HG02981 (cell line): ENCODE results near the gene SLC43A3.
"Not testable (repeated sequence)": the region's sequence is repeated elsewhere in the genome, so short reads cannot be mapped to it uniquely, and the experiment has no call there.

ENCODE experiments used
- ATAC-seq: cut with Tn5 transposase; IDR thresholded peaks from one replicate; pipeline ENCODE4 v1.9.1; 2021; ENCODE audit warnings: mild to moderate bottlenecking, moderate library complexity; ENCODE audit not compliant: unreplicated experiment

The SLC43A3 gene

DNA sequence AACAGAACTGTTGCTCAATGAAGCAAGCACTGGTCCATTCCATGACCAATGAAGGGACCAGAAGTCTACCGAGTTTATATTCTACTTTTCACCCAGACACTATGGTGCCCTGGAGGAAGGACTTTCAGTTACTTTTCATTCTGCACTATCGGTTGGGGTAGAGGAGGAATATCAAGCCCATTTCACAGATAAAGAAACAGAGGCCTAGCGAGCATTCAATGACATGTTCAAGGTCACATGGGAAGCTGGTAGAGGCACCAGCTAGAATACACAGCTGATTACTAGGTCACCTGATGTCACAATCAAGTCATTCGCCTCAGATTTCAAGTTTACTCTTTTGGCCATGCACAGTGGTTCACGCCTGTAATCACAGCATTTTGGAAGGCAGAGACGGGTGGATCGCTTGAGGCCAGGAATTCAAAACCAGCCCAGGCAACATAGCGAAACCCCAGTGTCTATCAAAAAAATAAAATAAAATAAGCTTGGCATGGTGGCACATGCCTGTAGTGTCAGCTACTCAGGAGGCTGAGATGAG, 18.9 kb downstream of the SLC43A3 start:
- ATAC-seq = no peak

DNA sequence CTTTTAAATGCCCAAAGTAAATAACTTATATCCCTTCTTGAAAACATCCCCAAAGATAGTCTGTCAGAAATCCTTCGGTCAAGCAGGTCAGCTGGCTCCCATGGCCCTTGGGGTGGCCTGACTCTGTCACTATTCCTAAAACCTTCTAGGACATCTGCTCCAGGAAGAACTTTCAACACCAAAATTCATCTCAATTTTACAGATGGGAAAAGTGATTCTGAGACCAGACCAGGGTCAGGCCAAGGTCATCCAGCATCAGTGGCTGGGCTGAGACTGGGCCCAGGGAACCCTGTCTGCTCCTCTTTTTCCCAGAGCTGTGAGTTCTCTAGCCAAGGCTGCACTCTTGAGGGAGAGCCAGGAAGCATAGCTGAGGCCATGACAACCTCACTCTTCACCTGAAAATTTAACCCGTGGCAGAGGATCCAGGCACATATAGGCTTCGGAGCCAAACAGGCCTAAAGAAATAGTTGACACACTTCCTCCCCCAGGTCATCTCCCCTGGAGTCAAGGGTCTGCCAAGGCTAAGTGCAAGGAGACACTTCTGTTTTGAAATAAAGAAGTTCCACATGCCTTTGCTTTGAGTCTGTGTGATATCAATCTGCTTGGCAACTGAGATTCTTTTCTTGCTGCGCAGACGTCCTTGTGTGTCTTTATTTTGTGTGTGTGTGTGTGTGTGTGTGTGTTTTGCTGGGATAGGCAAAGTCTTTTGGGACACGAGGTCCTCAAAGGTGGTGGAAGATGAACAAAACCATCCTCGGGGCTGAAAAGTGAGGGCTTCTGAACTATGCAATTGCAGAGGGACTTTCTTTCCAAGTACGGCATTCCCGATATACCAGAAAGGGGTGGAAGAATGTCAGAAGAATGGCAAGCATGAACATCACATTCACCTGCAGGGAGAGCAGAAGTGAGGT, 19.7 kb downstream of the SLC43A3 start:
- no peak for ATAC-seq

DNA sequence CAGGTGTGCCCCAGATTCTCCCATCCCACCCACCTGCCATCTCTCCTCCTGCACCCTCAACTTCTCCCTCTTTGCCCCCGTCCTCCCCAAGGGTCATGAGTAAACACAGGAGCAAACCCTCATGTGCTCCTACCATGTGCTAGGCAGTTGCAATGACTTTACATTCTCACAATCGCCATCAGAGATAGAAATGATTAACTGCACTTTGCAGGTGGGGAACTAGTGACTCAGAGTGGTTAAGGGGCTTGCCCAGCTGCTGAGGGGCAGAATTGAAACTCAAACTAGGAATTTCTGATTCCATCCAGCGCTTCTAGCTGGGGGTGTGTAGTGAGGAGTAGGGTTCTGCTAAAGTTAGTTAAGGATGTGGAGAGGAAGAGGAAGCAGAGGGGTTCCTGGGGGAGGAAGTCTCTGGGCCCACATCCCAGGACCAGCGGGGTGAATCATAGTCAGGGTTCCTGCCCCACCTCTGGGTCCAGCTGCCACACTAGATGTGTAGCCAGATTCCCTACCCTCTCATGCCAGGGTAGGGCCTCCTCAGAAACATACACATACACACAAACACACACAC, 20.5 kb downstream of the SLC43A3 start:
- ATAC-seq = peak; percentile 91

DNA sequence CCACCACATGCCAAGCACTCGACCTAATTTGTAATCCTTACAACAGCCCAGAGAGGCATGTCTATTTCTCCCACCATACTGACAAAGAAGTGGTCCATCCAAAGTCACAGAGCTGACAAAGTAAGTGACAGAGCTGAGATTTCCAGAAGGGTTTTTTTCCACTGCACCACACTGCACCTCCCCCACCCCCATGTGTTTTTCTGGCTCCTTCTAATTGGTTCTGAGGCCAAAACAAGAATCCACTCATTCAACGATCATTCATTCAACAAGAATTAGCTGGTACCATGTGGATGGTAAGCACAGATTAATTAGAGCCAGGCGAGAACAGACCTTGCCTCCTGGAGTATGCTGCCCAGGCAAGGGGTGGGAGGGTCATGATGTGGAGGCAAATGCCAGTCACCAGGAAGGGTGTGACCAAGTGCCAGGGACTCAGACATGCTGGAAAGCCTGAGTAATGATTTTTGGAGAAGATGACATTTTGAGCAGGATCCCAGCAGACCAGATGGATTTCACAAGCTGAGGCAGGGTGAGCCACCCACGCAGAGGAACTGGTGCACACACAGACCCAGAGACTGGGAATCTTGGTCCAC, 21.6 kb downstream of the SLC43A3 start:
- no peak for ATAC-seq

DNA sequence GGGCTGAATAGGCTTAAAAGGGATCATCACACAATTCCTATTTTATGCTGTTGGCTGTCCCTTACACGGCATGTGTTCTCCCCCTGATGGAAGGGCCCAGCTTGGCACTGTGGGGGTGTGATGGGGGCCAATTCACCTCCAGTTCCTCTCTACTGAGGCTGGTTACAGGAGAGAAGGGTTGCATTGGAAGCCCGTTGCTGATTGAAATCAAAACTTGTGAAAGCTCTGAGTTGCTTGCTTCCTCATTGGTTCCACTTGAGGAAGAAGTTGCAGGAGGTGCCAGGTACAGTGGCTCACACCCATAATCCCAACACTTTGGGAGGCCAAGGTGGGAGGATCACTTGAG, 23.1 kb downstream of the SLC43A3 start:
- ATAC-seq = no peak

DNA sequence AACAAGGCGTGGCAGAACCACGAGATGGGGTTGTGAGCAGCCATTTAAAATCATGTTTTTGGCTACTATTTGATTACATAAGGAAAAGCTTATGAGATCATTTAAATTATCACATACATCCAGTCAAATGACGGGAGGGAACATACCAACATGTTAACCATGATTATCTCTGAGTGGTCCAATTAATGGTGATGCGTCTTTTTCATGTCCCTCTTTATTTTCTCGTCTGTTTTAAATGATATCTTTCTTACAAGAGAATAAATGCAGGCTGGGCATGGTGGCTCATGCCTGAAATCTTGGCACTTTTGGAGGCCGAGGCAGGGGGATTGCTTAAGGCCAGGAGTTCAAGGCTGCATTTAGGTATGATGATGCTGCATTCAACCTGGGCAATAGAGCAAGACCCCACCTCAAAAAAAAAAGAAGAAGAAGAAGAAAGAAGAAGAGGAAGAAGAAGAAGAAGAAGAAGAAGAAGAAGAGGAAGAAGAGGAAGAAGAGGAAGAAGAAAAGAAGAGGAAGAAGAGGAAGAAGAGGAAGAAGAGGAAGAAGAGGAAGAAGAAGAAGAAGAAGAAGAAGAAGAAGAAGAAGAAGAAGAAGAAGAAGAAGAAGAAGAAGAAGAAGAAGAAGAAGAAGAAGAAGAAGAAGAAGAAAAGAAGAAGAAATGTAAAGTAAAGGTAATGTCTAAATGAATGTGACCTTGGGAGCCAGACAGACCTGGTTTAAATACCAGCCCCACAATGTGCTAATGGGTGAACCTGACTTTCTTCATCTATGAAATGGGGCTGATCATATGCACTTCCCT, 23.7 kb downstream of the SLC43A3 start:
- ATAC-seq = not testable (repeated sequence)

DNA sequence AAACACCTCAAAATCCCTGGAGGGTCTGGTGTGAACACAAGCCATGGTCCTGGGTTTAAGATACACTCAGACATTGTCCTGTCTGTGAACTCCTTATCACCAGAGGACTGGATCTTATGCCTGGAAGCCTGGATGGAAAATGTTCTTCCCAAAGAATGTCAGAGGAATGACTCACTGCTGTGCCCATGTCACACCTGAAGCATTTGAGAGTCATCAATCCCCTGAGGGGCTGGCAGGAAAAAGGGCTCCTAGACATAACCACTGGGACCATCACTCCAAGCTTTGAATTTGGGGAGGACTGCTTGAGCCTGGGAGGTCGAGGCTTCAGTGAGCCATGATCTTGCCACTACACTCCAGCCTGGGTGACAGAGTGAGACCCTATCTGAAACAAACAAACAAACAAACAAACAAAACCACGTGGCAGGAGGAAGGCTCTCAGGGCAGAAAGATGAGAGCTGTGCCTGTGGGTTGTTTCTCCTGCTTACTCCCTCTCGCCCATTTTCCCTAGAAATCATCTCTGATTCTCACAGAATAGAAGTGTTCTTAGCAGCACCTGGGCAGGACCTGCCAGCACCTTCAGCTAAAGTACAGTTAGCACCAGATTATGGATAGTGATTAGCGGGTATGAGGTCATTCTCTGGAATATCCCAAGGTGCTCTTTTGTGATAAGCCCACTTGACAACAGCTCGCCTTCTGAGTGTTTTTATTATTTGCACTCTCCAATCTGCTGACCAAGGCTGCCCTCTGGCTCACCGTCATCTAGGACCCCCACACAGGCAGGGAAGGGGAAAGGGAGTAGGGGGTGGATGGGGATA, 24.5 kb downstream of the SLC43A3 start:
- ATAC-seq = no peak

DNA sequence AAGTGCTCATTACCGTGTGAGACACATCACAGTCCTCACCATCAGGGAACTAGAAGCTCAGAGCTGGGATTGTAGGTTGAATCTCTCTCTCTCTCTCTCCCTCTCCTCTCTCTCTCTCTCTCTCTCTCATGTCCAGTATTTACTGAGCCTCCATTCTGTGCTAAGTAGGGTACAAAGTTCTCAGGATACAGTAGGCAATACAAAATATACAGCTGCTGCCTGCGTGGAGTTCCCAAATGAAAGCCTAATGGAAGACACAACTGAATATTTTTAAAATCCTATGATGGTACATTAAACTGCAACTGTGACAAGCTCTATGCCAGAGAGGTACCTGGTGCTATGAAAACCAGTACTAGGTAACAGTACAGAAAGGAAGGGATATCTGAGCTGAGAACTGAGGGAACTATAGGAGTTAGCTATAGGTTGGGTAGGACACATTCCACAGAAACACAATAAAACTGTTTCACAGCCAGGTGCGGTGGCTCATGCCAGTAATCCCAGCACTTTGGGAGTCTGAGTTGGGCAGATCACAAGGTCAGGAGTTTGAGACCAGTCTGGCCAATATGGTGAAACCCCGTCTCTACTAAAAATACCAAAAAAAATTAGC, 26.8 kb downstream of the SLC43A3 start:
- no peak for ATAC-seq

DNA sequence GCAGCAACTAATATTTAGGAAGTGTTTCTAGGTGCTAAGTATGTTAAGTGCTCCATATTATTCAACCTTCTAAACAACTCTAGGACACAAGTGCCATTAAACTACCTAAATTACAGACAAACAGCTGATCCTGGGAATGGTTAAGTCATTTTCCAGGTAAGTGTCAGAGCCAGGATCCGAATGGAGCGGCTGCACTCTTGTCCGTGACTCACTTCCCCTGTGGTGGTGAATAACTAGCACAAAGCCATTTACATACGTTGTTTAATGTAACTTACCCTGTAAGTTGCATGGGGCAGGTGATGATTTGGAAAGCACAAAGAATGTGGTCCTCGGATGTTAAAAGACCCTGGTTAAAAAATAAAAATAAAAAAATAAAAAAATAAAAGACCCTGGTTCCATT, 27.7 kb downstream of the SLC43A3 start:
- ATAC-seq = no peak

DNA sequence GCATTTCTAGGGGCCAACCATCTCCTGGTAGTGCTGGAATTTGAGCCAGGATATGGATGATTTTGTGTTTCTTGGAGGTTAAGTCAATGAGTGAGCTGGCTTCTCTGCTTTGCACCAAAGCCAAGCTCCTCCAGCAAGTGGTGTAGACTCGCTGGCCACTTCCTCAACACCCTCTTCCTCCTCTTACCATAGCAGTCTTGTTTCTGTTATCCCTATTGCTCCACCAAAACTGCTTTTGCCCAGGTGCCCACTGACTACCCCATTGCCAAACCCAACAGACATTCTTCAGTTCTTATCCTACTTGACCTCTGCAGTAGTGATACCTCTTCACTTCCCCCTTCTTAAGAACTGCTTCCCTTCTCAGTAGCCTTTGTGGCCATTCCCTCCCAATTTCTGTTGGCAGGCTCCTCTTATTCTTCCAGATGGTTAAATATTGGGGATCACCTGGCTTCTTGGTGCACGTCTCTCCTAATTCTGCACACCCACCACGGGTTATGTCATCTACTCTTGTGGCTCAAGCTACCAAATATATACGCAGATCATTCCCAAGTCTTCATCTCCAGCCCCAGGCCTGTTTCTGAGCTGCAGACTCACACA, 29.4 kb downstream of the SLC43A3 start:
- ATAC-seq = no peak

DNA sequence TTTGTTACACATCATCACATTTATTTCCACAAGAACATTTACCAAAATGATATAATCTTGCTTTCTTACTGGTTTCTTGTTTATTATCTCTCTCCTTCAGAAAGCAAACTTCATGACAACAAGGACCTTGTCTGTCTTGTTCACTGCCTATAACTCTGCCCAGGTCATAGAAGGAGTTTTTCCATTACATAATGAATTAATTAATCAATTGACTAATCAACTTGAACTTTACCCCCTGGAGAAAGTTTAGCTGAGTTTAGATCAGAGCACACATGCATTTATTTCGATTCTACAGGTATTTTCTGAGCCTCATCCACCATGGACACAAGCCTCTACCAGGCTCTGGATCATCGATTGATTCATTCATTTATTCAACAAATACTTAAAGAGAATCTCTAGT, 30.2 kb downstream of the SLC43A3 start:
- ATAC-seq = no peak

DNA sequence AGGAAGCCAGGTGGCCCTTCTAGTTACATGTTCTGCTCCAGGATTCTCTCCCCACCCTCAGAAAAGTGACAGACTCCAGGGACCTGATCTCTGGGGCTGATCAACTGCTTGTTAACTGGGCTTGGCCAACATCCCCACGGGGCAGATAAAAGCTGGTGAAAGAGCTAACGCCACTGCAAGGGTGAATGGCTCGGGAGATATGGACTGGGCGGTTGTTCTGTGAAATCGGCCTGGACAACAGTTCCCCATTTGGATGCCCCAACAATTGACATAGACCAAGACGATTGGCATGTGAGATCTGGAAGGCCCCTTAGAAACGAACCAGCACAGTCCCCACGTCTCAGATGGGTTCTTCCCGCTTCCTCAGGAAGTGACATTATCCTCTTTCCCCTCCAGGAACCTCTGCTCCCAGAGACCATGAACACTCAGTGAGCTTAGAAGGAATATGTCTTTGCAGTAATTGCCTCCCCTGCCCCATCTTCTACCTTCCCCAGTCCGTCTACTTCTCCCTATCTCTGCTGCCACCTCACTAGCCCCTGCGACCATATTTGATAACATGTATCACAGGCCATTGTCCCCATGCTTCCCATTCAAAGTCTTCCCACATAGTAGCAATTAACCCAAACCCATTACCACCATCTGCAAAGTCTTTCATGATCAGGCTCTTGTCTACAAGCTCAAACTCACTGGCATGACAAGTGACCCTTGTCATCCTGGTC, 30.9 kb downstream of the SLC43A3 start:
- no peak for ATAC-seq

DNA sequence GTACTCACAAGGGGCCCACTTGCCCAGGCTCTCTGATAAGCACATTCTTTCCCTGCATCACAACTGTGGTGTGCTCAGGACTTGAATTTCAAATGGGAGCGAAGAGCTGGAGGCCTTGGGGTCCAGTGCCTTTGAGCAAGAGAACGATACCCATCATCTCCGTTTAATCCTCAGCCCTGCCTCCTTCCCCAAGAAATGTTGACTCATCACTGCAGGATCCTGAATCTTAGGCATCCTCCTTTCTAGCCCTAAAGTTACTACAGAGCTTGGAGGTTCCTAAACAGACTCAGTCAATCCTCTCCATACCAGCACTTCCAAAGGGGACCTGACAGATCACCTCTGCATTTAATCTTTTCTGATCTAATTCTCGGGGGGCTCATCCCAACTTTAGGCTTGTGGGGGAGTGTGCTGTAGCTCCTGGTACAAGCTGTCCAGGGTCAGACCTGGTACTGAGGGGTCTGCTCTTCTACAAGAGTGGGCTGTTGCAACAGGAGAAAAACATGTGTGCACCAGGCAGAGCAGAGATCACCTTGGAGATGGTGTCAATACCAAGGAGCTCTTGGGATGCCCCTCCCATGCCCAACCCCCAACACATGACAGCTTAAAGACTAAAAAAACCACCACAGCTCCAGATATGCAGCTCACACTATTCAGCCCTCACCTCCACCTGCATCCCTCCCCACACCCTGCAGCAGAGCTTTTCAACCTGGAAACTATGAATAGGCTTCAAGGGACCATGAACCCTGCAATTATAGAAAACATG, 32.5 kb downstream of the SLC43A3 start:
- no peak for ATAC-seq

DNA sequence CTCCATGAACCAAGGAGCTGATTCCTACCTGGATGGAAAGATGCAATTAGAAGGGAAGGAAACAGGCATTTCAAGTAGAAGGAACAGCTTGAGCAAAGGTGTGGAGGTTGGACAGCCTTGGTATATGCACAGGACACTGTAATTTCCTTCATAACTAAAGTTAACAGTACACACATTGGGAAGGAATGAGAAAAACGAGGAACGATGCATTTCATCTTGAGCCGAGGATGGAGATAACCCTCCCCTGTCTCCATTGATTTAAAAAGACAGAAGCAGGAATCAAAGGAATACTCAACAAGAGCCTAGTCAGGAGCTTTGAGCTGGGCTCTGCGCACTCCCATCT, 34.2 kb downstream of the SLC43A3 start:
- ATAC-seq = no peak

DNA sequence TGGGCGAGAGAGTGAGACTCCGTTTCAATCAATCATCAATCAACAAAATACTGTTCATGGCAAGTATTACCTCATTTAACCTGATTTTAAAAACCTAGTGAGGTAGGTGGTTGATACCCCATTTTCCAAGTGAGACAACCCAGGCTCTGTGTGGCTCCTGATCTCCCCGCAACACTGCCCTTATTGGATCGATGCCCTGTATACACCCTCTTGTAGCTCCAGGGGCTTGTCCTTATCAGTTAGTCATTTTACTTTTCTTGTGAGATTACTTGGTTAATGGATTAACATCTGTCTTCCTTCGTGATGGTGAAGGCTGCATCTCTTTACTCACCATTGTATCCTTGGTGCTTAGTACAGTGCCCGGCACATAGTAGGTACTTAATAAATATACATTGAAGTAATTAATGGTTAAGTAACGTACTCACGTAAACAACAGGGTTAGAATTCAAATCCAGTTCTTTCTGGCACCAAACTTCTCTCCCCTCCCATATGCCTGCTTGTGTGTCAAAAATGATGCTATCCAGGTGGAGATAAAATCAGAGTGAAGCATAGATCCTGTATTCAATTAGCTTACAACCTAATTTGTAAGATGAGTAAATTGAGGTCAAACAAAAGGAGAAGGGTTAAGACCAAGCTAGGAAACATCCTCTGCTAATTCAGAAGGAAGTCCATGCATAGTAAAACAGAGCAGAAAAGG, 34.7 kb downstream of the SLC43A3 start:
- ATAC-seq = no peak

DNA sequence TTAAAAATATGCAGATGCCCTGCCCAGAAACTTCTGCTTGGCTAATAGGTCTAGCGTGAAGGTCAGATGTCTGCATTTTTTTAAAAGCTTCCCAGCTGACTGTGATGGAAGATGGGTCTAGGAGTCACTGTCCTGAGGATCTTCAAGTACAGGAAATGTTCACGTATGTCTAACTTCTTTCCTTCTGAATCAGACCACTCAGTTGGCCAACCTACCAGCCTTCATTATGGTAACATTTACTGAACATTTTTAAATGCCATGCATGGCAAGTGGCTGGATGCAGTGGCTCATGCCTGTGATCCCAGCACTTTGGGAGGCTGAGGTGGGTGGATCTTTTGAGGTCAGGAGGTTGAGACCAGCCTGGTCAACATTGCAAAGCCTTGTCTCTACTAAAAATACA, 35.4 kb downstream of the SLC43A3 start:
- ATAC-seq = no peak

DNA sequence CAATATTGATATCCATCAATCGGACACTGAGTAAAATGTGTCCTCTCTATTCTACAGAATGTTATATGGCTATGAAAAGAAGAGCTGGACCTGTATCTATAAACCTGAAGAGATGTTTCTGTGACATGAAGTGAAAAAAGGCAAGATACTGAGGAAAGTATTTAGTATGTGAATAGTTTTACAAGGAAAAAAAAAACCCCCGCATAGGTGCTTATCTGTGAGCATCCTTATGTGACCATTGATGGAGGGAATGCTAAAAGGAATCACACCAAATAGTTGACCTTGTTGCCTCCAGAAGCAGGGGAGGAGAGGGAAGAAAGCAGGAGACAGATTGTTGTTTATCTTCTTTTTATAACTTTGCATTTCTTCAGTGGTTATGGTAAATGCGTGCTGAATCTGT, 35.8 kb downstream of the SLC43A3 start:
- ATAC-seq = no peak

DNA sequence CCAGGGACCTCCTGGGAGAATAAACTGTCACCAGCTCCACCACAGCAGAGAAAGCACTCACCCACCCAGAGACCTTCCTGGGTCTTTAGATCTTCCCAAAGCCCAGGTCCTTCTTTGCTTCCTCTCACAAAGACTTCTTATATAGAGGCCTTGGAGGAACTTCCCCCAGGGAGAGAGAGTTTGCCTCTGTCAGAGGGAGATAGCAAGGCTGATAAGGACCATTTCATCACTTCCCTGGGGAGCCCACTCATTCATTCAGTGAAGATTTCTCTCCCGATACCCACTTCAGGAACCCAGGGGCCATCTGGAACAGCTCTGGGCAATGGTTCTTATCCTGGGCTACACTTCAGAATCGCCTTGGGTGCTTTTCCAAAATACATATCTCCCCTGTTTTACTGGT, 36.4 kb downstream of the SLC43A3 start, which contains the start of gene PRG2:
Gene PRG2, minus strand, starts transcription at position 116 of the 400 bp plus-strand sequence. CDS start 706 bp downstream, outside the sequence.
- ATAC-seq = no peak
